ENCODE results near the gene GIGYF2. TPM values are rescaled to one million over a fixed set of nuclear protein-coding genes. Genes with fewer than 3 reads are reported as not detected.

GIGYF2 gene
- total and polyA plus RNA-seq, 3 experiments from 2014 or later, result 27.2 to 55.8 (median 54.7) TPM

DNA sequence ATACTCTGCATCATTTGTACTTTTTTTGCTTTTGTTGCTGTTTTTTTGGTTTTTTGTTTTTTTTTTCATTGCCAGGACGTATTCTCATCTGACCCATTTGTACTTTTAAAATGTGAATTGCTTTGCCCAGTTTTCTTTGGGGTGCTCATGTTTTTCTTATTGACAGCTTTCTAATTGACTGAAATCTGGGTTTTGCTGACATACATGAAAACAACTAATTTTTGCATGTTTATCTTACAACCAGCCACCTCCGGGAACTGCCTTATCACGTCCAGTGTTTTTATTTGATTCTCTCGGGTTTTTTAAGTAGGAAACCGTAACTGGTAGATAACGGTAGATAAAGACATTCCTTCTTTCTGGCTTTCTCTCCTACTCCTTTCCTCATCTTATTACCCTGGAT is 211.6 kb downstream of the GIGYF2 start:
- DNase-seq, result no peak
- H3K4me3 Mint-ChIP-seq, result no peak overlapping the region
- H3K9me3 Mint-ChIP-seq, result peaks cover 12 to 24% (median 20%) of the 10 kb centered on the region in 5 donors
- Histone ChIP-seq H3K36me3 (ENCODE audit: insufficient read depth, low read length) (no peaks in the 10 kb centered on the region), H3K27me3 (ENCODE audit: insufficient read depth, low read length, poor library complexity, severe bottlenecking) (no peaks in the 10 kb centered on the region), H3K4me1 (ENCODE audit: insufficient read depth, low read length) (no peaks in the 10 kb centered on the region), H3K9me3 (ENCODE audit: low read length) (no peaks in the 10 kb centered on the region), H3K4me3 (ENCODE audit: low read length) (no peak overlapping the region), H3K27ac (ENCODE audit: low read depth, low read length) (no peak overlapping the region)
- no peaks in the 10 kb centered on the region for H3K4me1 Mint-ChIP-seq
- CTCF ChIA-PET, result no interaction called here
- peaks cover 0 to 12% (median 0%) of the 10 kb centered on the region in 3 donors for H3K36me3 Mint-ChIP-seq
- no peak overlapping the region for H3K27ac Mint-ChIP-seq
- H3K27me3 Mint-ChIP-seq, result peaks cover 9 to 42% of the 10 kb centered on the region in 2 donors
- POLR2A ChIA-PET, result no interaction called here

Other genes with a start within 250 kb of the GIGYF2 start
- not detected for gene ALPI, start 241.2 kb upstream of the GIGYF2 start, total RNA-seq
- gene ALPI, start 241.2 kb upstream of the GIGYF2 start, polyA plus RNA-seq, result not detected
- gene ECEL1, start 209.5 kb upstream of the GIGYF2 start, total RNA-seq, result not detected
- not detected for gene ECEL1, start 209.5 kb upstream of the GIGYF2 start, polyA plus RNA-seq
- gene PRSS56, start 176.9 kb upstream of the GIGYF2 start, total RNA-seq, result not detected
- not detected for gene PRSS56, start 176.9 kb upstream of the GIGYF2 start, polyA plus RNA-seq
- not detected for gene CHRND, start 171.2 kb upstream of the GIGYF2 start, total RNA-seq
- not detected for gene CHRND, start 171.2 kb upstream of the GIGYF2 start, polyA plus RNA-seq
- gene CHRNG, start 157.6 kb upstream of the GIGYF2 start, total RNA-seq, result not detected
- gene CHRNG, start 157.6 kb upstream of the GIGYF2 start, polyA plus RNA-seq, result not detected
- gene TIGD1, start 146.8 kb upstream of the GIGYF2 start, total RNA-seq, result 1 to 10 TPM; 6.5 to 7.0 TPM
- 6.4 TPM for gene TIGD1, start 146.8 kb upstream of the GIGYF2 start, polyA plus RNA-seq
- 10 to 100 TPM; 68.8 to 76.5 TPM for gene EIF4E2, start 146.6 kb upstream of the GIGYF2 start, total RNA-seq
- 73.2 TPM for gene EIF4E2, start 146.6 kb upstream of the GIGYF2 start, polyA plus RNA-seq
- gene EFHD1, start 63.7 kb upstream of the GIGYF2 start, total RNA-seq, result under 1 TPM; 0.22 to 0.33 TPM
- gene EFHD1, start 63.7 kb upstream of the GIGYF2 start, polyA plus RNA-seq, result 1.6 TPM
- not detected for gene KCNJ13, start 79.2 kb downstream of the GIGYF2 start, total RNA-seq
- gene KCNJ13, start 79.2 kb downstream of the GIGYF2 start, polyA plus RNA-seq, result 0.20 TPM
- gene SNORC, start 172.9 kb downstream of the GIGYF2 start, total RNA-seq, result 1 to 10 TPM; 1.5 to 2.5 TPM
- gene SNORC, start 172.9 kb downstream of the GIGYF2 start, polyA plus RNA-seq, result not detected

All from CD8-positive, alpha-beta memory T cell (primary cell).